ENCODE results near the gene PIAS1.

PIAS1 gene

DNA sequence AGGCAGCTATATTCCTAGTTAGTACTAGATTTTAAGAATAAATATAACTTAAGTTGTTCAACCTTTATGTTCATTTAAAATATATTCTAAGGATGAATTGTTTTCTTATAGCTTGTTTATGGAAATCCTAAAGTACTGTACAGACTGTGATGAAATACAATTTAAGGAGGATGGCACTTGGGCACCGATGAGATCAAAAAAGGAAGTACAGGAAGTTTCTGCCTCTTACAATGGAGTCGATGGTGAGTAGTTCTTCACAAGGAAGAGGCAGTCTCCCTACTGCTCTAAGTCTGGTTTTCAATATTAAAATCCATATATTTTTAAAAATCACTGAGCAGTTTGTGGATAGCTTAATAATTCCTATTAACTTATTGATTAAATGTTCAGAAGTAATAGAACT, 121.4 kb downstream of the PIAS1 start:
- no peak for DNase-seq (ENCODE audit: low read depth in 3 of 3, low spot score in 1 of 3)

DNA sequence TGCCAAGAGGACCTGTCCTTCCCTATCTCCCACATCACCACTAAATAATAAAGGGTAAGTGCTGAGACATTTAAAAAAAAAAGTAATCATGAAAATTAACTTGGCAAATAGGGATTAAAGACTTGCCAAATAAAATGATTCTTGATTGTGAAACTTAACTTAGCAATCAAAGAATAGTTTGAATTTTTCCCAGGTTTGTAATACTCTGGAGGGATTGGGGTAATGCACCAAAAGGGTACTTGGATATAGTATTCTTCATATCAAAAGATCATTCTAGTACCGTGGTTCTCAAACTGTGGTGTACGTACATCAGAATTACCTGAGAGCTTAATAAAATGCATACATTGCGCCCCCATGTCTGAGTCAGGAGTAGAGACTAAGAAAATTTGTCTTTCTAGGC, 122.5 kb downstream of the PIAS1 start:
- no peak for DNase-seq (ENCODE audit: low read depth in 3 of 3, low spot score in 1 of 3)

DNA sequence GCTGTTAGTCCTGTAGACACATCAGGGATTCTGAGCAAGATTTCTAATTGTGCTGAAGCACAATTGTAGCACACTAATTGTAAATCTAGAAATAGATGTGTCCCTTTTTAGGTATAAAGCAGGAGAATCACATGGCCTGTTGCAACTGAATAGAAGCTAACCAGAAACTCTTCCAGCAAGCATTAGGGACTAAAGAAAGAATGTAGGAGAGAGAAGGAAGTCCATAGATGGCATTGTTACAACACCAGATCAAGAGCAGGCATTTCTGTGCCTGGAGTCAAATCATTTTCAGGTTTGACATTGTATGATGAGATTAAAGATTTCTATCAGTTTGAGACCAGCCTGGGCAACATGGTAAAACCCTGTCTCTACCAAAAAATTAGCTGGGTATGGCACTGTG, 123.6 kb downstream of the PIAS1 start:
- DNase-seq (ENCODE audit: low read depth in 3 of 3, low spot score in 1 of 3), result no peak

DNA sequence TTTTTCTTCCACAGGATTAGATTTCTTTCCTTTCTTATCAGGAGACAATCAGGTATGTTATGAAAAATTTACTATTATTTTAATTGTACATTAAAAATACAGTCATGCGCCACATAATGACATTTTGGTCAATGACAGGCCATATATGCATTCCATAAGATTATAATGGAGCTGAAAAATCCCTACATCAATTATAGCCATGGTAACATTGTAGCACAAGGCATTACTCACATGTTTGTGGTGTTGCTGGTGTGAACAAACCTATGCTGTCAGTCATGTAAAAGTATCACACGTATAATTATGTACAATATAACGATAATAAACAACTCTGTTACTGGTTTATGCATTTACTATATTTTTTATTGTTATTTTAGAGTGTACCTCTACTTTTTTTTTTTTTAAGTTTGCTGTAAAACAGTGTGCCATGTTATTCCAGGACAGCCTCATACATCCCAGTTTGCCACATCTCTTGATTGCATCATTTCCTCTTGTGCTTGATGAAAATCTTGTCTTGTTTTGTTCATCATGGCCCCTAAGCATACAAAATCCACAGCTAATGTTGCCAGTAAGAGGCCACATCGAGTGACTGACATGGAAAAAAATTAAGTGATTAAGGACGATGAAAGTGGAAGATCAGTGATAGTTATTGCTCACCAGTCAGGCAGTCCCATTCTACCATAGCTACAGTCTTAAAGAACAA, 129.7 kb downstream of the PIAS1 start:
- no peak for DNase-seq (ENCODE audit: low read depth in 3 of 3, low spot score in 1 of 3)

DNA sequence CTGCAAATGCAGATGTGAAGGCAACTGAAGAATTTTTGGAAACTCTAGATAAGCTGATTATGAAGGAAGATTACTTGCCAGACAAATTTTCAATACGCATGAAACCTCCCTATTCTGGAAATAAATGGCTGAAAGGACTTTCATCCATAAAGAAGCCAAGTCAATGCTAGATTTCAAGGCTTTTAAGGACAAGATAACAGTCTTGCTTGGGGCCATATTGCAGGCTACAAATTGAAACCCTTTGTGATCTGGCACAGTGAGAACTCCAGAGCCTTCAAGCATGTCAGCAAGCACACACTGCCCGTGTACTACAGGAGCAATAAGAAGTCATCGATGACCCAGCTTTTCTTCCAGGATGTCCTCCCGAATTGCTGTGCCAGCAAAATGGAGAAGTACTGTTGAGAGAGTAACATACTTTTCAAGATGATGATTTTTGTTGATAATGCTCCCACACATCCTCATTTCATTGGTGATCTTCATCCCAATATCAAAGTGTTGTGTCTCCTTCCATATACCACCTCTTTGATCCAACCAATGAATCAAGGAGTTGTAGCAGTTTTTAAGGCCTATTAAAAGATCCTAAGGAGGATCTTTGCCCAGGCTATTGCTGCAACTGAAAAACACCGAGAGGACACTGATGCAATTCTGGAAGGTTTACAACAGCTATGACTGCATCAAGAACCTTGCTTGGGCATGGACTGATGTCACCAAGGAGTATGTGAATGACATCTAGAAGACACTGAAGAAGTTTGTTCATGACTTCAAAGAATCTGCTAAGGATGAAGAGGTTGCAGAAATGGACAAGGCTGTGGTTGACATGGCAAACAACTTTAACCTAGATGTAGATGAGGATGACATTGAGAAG, 130.7 kb downstream of the PIAS1 start:
- DNase-seq (ENCODE audit: low read depth in 3 of 3, low spot score in 1 of 3), result no peak

DNA sequence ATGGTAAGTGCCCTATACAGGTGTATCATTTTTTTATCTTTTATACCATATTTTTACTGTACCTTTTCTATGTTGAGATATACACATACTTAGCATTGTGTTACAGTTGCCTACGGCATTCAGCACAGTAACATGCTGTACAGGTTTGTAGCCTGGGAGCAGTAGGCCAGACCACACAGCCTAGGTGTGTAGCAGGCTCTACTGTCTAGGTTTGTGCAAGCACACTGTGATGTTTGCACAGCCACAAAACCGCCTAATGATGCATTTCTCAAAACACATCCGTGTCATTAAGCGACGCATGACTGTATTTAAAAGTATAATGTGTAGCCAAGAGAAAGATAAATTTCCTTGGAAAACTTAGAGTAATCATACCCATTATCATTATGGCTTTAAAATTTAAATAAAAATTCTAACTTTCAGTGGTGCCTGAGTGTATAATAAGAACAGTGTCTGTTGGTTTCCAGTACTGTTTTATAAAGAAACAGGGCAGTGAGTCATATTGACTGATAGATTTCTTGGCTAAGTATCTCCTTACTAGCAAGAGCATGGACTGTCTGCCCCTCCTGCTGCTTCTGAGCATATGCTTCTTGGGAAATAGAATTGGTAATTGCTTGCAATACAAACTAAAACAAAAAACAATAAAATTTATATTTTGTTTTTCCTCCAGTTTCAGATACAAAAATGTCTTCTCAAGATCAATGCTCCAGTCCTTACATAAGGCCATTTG, 132.7 kb downstream of the PIAS1 start:
- DNase-seq (ENCODE audit: low read depth in 3 of 3, low spot score in 1 of 3), result no peak

DNA sequence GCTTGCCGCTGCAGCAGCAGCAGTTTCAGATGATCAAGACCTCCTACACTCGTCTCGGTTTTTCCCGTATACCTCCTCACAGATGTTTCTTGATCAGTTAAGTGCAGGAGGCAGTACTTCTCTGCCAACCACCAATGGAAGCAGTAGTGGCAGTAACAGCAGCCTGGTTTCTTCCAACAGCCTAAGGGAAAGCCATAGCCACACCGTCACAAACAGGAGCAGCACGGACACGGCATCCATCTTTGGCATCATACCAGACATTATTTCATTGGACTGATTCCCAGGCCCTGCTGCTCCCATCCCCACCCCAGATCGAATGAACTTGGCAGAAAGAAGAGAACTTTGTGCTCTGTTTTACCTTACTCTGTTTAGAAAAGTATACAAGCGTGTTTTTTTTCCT, 133.4 kb downstream of the PIAS1 start:
- no peak for DNase-seq (ENCODE audit: low read depth in 3 of 3, low spot score in 1 of 3)

DNA sequence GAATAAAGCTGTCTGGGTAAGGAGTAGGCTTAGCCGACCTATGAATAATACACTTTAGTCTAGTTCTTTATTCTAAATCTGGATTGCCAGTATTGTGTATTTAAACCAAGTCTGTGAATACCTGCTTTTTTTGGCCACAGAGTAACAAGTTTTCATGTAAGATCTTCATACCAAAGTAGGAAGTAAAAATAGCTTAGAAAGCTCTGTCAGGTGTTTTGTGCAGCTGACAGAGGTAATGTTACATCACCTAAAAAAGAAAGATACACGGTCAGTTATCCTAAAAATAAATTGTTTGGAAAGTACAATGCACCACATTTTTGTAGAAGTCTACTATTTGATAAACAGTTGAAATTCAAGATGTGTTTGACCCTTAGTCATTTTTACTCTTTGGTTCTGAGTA, 134.5 kb downstream of the PIAS1 start:
- no peak for DNase-seq (ENCODE audit: low read depth in 3 of 3, low spot score in 1 of 3)

DNA sequence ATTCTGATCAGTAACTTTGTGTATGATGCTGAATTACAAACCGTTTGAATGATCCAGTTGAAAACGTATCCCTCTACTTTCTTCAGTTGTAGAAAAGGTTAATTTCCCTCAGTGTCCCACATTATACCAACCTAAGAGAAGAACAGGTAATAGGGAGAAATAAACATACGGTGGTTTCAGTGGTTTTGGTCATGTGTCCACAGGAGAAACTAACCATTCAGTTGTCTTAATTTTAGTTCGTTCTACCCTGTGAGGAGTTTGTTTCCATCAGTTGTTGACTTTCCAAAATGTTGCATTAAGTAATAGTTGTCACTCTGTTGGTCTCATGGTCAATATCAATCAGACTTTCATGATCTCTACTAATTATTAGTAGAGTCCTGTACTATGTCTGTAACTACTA, 135.9 kb downstream of the PIAS1 start:
- DNase-seq (ENCODE audit: low read depth in 3 of 3, low spot score in 1 of 3), result no peak

DNA sequence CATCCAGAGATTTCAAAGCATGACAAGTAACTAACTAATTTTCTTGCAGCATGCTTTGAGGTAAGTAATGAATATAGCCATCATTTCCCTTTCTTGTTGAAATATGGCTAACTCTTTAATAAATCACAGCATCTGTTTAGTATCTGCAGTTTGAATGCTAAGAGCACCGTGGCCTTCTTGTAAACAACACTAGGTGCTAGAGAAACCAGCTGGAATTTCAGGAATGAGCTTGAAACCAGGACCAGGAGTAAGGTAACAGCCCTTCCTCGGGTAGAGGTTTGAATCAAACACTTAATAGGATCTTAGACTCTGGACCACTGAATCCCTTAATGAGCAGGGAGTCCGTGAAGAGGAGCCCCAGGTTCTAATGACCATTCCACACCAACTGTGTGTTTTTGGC, 137.4 kb downstream of the PIAS1 start:
- no peak for DNase-seq (ENCODE audit: low read depth in 3 of 3, low spot score in 1 of 3)

DNA sequence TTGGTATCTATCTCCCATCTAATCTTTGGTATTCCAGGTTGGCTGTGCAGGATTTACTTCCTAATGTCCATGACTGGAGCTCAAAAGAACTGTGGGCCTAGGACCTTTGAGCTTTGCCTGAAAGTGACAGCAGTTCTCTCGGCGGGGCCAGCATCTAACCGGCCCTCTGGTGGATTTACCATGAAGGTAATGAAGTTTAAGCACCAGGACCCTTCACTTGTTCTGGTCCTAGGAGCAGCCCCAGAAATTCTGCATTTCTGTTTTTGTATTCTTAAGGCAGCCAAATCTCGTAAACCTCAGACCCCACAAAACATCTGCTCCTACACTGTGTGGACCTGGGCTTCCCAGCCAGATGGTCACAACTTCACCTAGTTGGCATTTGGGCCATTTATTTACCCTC, 138.0 kb downstream of the PIAS1 start:
- DNase-seq (ENCODE audit: low read depth in 3 of 3, low spot score in 1 of 3), result no peak

DNA sequence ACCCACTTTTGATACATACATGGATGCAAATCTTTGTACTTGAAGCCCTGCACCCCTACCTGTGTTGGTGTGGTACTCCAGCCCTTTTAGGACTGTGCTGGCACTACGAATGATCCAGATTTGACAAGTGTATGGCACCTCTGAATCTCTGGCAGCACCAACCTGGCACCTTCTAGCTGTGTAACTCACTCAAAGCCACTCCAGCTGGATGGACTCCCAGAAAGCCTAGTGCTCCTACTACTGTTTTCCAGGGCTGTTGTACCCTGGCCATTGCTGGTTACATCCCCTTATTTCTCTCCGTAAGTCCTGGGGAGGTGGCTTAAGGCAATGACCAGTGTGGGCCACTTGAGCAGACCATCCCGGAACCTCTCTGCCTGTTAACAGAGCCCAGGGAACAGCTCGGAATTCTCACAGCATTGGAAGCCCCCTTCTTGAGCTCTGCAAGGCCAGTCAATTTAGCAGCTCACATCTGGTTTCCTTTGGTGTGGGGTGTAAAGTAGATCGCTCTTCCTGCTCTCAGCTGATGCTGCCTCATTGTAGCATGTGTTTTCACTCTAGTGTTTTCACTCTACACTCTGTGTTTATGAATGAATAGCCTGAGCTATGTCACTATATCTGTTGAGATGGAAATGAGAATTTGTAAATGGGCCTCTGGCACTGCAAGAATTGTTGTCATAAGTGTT, 138.8 kb downstream of the PIAS1 start:
- no peak for DNase-seq (ENCODE audit: low read depth in 3 of 3, low spot score in 1 of 3)

DNA sequence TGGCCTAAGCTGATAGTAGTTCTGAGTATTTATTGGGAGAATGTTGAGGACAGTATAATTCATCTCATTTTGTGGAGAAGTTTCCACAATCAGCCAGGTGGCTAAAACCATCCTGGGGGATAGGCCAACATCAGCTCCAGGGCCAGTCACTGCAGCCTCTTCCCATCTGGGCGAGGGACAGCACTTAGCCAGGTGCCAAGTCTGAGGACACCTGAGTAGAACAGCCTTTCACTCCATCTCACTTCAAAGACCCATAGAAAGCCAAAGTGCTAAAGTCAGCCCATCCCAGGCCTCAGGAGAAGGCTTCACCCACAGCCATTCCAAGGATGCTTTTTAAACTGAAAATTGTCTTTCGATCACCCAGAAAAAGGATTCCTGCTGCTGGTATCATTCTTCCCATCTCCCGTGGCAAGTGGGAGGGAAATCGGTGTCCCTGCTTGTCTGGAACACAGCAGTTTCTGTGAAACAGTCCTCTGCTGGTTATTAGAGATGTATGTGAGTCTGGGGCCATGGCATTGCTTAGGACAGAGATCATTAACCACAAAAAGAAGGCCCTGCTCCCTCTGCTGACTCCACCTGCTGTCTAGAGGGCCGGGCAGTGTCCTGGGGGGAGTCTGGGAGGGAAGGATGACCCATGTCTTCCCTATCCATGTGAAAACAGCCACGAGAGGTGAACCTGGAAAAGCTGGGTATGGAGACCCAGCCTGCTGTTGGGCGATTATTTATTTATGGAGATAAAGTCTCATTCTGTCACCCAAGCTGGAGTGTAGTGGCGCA, 141.4 kb downstream of the PIAS1 start:
- no peak for DNase-seq (ENCODE audit: low read depth in 3 of 3, low spot score in 1 of 3)

DNA sequence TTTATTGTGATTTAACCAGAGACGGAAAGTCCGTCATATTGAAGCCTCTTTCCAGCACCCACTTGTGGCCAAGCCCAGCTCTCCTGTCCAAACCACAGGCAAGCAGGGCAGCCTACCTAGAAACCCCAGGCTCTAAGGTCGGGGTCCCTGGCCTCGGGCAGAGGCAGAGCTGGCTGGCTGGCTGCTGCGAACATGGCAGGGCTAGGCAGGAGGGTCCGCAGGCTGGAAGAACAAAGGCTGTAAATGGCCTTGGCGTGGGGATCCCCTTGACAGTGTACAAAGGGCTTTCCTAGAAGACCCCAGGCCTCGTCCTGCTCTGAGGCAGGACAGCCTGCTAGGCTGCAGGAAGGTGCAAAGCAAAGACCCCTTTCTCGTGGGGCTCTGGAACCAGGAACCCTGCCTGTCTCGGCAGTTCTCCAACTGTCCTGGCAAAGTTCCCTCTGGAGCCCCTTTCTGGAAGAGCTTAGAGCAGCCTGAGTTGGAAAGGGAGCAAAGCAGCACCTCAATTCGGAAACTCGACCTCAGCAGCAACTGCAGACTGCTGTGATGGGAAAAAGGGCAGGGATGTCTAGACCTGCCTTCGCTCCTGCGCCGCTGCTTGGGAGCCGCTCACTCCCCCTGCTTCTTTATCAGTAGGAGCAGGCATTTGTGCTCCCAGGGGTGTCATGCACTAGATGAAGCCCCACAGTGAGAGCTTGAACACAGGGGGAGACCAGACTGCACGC, 142.5 kb downstream of the PIAS1 start:
- DNase-seq (ENCODE audit: low read depth in 3 of 3, low spot score in 1 of 3), result no peak

DNA sequence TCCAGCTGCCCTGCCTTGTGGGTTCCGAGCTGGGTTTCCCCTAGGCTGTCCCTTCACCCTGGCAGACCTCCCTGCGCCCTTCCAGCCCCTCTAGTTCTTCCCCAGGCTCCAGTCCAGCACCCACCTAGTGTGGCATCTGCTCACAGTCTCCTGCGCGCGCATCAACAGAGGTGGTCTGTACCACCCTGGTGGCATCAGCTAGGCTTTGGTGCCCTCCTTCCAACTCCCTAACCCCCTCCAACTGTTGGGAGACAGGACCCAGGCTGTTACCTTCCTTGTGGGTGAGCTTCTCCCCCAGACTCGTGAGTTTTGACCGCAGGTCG, 143.0 kb downstream of the PIAS1 start:
- DNase-seq (ENCODE audit: low read depth in 3 of 3, low spot score in 1 of 3), result no peak

DNA sequence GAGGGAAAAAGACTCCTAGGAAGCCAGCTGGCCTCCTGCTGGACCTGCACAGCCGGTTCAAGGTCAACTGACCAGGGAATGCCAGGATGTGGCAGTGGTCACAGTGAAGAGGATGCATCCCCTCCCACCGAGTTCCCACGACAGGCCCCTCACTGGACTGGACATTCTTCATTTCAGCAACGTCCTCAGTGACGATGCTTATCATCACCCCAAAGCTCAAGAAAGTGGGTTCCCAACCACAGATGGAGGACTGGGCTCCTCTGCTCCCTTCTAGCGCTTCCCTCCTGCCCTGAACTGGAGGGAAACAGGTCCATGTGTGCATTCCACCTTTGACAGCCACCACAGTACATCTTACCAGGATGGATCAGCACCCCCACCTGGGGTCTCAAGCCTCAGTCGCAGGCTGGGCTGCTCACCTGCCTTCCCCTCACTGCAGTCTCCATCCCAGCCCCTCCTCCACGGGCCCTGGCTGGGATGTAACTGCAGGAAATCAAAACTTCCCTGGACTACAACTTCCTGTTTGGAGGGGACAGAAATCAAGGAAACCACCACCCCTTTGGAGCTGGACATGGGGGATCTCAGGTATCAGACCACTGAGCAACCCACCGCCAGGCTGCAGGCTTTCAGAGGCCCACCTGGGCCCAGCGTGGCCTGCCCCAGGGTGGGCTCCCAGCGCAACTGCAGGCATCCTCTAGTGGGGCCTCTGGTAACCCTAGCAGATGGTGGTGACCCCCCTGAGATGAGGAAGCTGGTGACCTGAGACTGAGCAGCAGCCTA, 143.7 kb downstream of the PIAS1 start:
- DNase-seq (ENCODE audit: low read depth in 3 of 3, low spot score in 1 of 3), result no peak

DNA sequence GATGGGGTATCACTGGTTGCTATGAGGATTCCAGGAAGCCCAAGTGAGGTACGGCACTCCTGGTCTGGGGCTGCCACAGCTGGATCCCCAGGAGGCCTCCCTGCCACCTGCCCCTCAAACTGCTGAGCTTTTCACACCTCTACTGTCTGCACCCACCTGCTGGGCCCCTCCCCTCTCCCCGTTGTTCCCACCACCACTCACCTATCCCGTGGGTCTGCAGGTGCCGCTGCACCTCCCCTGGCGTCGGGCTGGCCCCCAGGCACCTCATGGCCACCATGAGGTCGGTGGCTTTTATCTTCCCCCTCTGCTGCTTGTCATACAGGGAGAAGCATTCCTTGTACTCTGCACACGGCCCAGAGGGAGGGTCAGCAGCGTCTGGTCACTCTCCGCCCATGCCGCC, 145.2 kb downstream of the PIAS1 start:
- no peak for DNase-seq (ENCODE audit: low read depth in 3 of 3, low spot score in 1 of 3)

DNA sequence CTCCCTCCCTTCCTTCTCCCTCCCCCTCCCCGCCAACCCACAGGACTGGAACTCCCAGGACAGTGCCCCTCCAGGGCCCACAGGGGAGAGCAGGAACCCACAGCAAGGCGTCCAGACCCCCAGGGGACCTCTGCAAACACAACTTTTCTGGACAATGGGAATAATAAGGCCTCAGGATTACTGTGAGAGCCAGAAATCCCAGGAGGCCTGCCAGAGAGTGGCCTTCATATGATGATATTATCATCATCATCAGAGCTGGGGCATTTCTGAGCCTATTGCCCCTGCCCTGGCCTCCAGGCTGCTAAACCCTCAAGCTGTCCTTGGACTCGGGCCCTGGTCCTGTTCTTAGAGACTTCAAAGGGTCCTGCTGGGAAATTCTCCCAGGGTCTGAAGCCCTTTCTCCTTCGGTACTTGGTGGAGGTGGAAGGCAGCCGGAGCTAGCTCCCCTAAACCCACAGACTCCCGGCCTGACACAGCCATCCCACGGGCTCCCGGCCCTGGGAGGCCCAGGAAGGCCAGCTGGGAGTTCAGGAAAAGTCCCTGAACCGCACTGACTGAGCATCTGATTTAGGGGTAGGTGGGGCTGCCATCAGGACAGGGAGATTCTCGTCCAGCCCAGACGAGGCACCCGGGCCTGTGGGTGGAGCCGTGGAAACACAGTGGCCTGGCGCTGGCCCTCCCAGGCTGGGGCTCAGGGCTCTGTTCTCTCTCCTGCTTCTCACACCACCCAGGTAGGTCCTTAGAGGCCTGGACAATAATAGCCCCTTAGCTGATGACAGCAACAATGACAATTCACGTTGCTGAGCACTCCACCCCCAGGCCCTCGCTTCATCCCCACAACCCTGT, 146.1 kb downstream of the PIAS1 start:
- no peak for DNase-seq (ENCODE audit: low read depth in 3 of 3, low spot score in 1 of 3)

Measured in stimulated activated CD4-positive, alpha-beta T cell treated with anti-CD3 and anti-CD28 coated beads, TNF-alpha, amount 100 ng/mL, for 1 hour (primary cell).